Mucosa of descending colon (tissue), 3 donors: Measurements from ENCODE around the gene SPDEF. TPM values are rescaled to one million over a fixed set of nuclear protein-coding genes. Genes with fewer than 3 reads are reported as not detected.

ENCODE experiments used
- ATAC-seq: fragments of 200-7000 bp; cut with Tn5 transposase; one replicate; pipeline ENCODE4 v1.9.1; 2020; ENCODE audit warnings: mild to moderate bottlenecking, moderate library complexity
- DNase-seq, 3 donors: peaks; one replicate each; pipeline ENCODE4 v3.0.0-alpha.2; 2020
- H3K36me3 ChIP-seq: fragments of 200-600 bp; one replicate; pipeline ENCODE4 v1.8.0; 2021; ENCODE audit warnings: low read depth, mild to moderate bottlenecking
- H3K4me1 ChIP-seq: fragments of 200-600 bp; one replicate; pipeline ENCODE4 v1.8.0; 2021; ENCODE audit warnings: low read depth, mild to moderate bottlenecking
- H3K4me3 ChIP-seq: fragments of 200-600 bp; one replicate; pipeline ENCODE4 v1.8.0; 2021; ENCODE audit warnings: mild to moderate bottlenecking
- H3K9me3 ChIP-seq: fragments of 200-600 bp; one replicate; pipeline ENCODE4 v1.8.0; 2021; ENCODE audit warnings: mild to moderate bottlenecking
- intact Hi-C, 2 donors: fragments of 100-400 bp; cut with DNase I in 1 of 2; cut with micrococcal nuclease in 1 of 2; formaldehyde crosslinking; loops; one replicate each; pipeline versions ENCODE4 v1.11.0 to v1.11.1; 2022; cut with DNase I, micrococcal nuclease
- total RNA-seq, 3 donors: library from RNA; stranded (reverse); fragmentation: NEBNext Ultra II Directional in 2 of 3; extraction: Animal tissue kit (Norgen Biotek cat#: 25700) in 2 of 3; gene quantifications; one replicate each; pipeline versions ENCODE4 v1.2.1 to v1.2.4, GENCODE V29; 2021 to 2023
- TF ChIP-seq, protein P1 (sequence below): fragments of 200-600 bp; IDR thresholded peaks from one replicate; pipeline ENCODE4 v1.8.0; 2022; ENCODE audit warnings: antibody characterized with exemption, mild to moderate bottlenecking
- donor health status: DM: no; HTN: no; CAD: no; lungs with moderate emphysema.
- donor health status: DM: no; HTN: no; CAD: no.
- donor health status: DM: no; HTN: yes; CAD: no.

Gene SPDEF
- total RNA-seq, 3 donors from 2014 or later: 13.8 to 49.1 (median 38.2) TPM

DNA sequence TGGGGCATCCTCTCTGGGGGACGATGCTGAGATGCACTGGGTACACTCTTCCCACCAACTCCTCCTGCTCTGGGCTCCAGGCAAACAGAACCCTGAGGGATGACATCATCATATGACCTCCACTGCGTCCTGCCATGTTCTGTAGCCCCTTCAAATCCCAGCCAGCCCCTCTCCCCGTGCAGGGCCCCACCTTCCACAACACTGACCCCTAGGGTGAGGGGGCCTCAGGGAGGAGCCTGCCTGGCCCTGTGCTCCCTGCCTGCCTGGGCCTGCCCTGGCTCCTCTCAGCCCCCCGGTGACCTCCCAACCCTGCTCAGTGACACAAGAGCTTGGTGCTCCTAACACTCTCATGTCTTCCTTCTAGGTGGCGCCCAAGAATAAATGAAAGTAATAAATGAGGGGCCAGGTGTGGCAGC lies 9.6 kb upstream of the SPDEF start:
- intact Hi-C loops: no loop called here

DNA sequence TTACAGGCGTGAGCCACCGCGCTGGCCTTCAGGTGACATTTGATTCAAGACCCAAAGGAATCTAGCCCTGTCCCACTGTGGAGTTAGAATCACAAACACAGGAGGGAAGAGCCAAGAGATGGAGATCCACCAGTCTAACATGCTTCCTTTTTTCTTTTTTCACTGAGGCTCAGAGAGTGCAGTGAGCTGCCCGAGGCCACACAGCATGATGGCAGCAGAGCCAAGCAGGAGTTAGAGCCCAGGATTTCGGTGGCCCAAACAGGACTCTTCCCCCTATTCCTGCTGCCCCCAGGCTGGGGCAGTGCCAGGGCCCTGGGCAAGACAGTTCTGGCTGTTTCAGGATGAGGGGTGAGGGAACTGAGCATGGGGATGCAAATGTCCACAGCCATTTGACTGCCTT lies 8.1 kb upstream of the SPDEF start:
- ATAC-seq (no peak), DNase-seq (no peak)
- Histone ChIP-seq H3K4me1 (no peaks in the 10 kb centered on the region), H3K4me3 (no peak overlapping the region), H3K9me3 (no peaks in the 10 kb centered on the region), H3K36me3 (no peaks in the 10 kb centered on the region)
- TF ChIP-seq, protein P1, sequence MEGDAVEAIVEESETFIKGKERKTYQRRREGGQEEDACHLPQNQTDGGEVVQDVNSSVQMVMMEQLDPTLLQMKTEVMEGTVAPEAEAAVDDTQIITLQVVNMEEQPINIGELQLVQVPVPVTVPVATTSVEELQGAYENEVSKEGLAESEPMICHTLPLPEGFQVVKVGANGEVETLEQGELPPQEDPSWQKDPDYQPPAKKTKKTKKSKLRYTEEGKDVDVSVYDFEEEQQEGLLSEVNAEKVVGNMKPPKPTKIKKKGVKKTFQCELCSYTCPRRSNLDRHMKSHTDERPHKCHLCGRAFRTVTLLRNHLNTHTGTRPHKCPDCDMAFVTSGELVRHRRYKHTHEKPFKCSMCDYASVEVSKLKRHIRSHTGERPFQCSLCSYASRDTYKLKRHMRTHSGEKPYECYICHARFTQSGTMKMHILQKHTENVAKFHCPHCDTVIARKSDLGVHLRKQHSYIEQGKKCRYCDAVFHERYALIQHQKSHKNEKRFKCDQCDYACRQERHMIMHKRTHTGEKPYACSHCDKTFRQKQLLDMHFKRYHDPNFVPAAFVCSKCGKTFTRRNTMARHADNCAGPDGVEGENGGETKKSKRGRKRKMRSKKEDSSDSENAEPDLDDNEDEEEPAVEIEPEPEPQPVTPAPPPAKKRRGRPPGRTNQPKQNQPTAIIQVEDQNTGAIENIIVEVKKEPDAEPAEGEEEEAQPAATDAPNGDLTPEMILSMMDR: no peak
- intact Hi-C loops: no loop called here

More for the DNA sequence above, 9.6 kb upstream of the SPDEF start:
- no peak for ATAC-seq
- H3K4me1 ChIP-seq: no peaks in the 10 kb centered on the region
- H3K9me3 ChIP-seq: no peaks in the 10 kb centered on the region
- H3K4me3 ChIP-seq: no peak overlapping the region
- no peak for DNase-seq
- no peaks in the 10 kb centered on the region for H3K36me3 ChIP-seq
- TF ChIP-seq, protein P1: no peak

DNA sequence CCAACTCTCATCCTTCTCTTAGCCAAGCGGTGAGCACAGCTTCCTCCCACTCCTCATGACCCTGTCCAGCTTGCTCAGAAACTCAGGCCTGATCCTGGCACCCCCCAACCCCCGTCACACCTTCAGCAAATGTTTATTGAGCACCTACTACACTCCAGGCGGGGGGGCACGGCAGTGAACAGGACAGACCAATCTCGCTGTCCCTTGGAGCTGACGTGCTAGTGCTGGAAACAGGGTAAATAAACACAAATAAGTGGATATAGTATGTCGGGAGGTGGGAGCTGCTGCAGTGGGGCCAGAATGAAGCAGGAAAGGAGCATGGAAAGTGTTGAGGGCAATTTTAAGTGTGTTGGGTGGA lies 7.4 kb upstream of the SPDEF start:
- TF ChIP-seq, protein P1: no peak
- intact Hi-C loops: no loop called here
- Histone ChIP-seq H3K4me1 (no peaks in the 10 kb centered on the region), H3K36me3 (no peaks in the 10 kb centered on the region), H3K9me3 (peaks cover 1% of the 10 kb centered on the region), H3K4me3 (no peak overlapping the region)
- DNase-seq (no peak), ATAC-seq (no peak)

DNA sequence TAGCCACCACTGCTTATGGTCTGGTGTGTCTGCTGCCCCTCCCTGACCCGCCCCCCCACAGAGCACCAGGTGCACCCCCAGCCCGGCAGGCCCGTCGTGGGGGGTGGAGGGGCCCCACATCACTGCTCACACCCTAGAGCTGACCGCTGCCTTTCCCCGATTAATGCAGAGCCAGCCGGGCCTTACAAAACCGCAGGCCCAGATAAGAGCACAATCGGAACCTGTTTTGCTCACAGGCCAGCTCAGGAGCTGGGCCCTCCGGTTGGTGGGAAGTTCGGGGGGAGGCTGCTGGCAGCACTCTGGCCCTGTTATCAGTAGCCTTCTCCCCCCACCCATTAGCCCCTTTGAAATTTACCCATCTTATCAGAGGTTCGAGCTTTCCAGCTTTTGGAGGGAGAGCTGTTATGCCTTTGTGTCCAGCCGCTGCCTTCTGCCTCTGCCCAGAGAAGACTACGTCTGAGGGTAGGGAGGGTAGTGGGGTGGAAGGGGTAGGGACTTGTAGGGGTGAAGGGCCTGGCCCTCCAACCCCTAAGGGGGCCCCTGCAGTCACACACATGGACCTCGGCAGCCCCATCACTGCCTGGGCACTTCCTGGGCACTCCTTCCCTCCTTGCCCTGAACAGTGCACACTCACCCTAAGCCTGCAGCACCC lies 6.9 kb upstream of the SPDEF start:
- intact Hi-C loops: no loop called here
- DNase-seq: no peak
- H3K4me3 ChIP-seq: no peak overlapping the region
- H3K4me1 ChIP-seq: no peaks in the 10 kb centered on the region
- peaks cover 5% of the 10 kb centered on the region for H3K9me3 ChIP-seq
- no peak for ATAC-seq
- no peaks in the 10 kb centered on the region for H3K36me3 ChIP-seq
- TF ChIP-seq, protein P1: no peak

DNA sequence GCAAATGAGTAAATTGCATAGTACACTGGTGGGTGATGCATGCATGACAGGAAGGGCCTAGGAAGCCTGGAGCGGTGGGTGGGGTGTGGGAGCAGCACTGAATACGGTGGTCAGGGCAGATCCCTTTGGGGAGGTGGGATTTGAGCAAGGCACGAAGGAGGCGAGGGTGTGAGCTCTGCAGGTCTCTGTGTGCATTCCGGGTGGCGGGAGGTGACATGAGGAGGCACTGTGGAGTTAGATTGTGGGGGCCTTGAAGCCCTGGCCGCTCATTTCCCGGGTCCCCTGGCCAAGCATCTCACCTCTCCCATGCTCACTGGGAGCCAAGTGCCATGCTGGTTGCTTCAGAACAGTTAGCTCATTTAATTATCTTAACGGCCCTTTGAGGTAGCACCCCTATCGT lies 6.2 kb upstream of the SPDEF start:
- peaks cover 5% of the 10 kb centered on the region for H3K4me1 ChIP-seq
- intact Hi-C loops: no loop called here
- ATAC-seq: no peak

More for the DNA sequence above, 6.2 kb upstream of the SPDEF start:
- DNase-seq: no peak
- TF ChIP-seq, protein P1: no peak
- Histone ChIP-seq H3K9me3 (peaks cover 5% of the 10 kb centered on the region), H3K4me3 (no peak overlapping the region), H3K36me3 (no peaks in the 10 kb centered on the region)
